NCI-H146 treated with DMSO at 0.1 percent for 48 hours (cell line): ENCODE measurements around the gene C1orf21.

Experiments
- DNase-seq: peaks from one replicate; lab custom pipeline; 2025; ENCODE audit not compliant: unreplicated experiment; lab: John Stamatoyannopoulos, UW

Gene C1orf21

DNA sequence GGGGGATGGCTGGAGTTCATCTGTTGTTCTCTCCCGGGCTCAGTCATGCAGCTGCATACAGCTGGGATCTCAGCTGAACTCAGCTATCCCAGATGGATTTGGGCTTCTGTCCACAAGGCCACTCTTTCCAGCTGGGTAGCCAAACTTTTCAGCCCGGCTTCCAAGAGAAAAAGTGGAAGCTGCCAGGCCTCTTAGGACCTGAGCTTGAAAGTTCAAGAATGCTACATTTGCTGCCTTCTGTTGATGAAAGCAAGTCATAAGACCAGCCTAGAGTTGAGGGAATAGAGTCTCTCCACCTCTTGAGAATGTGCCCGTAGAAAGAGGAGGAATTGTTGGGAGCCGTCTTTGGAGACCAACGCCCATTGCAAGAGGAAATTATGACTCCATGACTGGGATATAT lies 95.3 kb downstream of the C1orf21 start:
- DNase-seq = no peak

DNA sequence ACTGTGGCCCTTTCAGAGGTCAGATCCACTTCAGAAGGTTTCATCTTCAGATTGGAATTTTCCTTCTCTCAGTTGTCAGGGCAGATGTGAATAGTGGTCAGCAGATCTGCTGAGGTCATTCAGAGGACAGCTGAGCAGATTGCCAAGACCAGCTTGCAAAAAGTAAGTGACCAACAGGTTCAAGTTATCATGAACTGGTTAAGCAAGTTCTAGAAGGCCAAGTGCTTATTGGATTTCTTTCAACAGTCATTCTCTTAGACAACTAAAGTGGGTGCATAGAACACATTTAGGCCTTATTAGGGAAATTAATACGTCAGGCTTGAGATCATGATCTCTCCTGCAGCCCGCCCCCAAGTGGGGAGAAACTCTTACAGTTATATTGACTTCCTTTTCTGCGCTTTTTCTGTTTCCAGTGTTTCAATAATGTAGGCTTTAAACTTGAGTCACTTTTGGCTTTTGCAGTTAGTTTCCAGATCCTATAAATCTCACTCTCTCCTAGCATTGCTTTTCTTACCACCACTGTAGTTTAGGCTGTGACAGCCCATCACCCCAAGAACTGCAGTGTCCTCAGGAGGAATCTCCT lies 96.4 kb downstream of the C1orf21 start:
- no peak for DNase-seq

GRCh38 chr1:184485751-184486723 lies 99.2 kb downstream of the C1orf21 start:
- DNase-seq = no peak

DNA sequence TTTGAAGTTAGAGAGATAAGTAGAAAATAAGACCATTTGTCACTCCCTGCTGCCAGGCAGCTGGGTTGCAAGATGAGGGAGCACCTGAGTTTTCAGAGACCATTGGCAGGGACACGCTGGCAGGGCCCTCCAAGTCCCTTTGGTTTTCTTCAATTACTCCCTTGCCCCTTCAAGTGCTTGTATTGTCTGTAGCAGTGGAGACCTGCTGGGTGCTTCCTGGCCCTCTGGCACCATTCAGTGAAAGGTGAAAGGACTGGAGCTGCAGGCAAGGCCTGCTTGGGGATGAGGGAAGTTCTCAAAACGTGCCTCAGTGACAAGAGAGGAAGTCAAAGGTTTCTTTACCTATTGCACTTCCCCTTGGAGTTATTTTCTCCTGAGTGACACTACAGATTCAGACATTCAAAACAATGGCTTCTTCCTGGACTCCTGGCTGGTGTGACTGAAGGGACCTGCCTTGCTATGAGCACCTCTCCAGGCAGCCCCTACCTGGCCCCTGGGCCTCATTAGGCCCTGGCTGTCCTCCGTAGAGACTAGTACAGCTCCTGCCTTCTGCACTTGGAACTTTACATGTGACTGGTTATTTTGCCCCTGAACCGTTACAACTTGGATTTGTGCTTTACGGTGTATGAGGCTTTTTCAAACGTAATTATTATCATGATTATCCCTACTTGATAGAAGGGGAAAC lies 100.1 kb downstream of the C1orf21 start:
- DNase-seq = no peak

DNA sequence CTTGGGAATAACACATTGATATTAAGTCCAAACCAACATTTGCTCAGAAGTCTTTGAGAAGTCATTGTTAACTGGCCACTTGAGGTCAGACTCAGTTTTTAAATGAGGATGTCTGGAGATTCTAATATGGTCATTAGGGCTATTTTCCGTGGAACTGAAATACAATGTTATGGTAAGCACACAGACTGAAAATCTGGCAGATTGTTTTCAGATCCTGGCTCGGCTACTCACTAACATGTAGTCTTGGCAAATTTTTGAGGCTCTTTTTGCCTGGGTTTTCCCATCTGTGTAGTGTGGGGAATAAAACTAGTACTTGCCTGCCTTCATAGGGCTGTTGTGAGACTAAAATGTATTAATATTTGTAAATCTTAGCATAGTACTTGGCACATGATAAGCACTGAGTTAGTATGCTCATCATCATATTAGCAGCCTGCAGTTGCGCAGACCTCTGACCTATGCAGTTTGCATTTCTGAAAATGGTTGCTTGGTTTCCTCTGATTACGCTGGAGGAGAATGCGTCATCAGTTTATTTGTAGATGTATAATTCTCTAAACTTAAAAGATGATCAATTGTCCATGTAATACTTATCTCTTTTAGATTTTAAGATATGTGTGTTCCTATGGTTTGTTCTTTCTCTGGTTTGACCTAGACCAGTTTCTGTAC lies 100.8 kb downstream of the C1orf21 start:
- no peak for DNase-seq

DNA sequence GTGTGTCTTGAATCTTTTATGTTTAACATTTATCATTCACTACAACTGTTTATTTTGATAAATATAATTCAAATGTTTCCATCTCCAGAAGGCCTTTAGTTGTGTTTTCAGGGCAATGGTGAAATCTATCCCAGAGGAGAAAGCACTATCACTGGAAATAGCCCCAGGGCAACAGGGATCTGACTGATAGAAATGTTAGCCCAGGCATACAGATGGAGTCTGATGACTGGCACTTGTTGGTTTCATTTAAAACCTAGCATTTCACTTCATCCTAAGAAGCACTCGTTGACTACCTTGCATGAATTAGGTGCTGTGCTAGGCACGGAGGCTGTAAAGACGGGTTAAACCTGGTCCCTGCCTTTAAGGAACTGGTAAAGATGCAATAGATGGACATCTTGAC lies 103.1 kb downstream of the C1orf21 start:
- DNase-seq = peak; percentile 20

DNA sequence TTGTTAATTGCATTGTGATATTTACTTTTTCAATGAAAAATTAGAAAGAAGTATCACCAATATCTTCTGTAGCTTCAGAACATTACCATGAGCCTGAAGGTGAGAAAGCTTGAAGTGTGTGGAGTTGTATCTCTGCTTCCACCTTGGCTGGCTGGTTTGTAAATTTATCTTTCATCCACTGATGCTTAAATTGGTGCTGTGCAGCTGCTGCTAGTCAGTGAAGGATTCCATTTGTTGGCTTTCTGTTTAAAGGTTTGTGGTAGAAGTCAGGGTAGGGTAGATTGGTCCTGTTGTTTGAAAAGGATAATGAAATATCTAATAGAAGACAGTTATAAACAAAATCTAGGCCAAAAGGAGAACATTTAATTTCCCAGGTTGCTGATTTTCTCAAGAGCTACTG lies 105.7 kb downstream of the C1orf21 start:
- DNase-seq = peak; percentile 28

- no peak for DNase-seq
These were observed 107.2 kb downstream of the C1orf21 start for GRCh38 chr1:184493987-184494388.

DNA sequence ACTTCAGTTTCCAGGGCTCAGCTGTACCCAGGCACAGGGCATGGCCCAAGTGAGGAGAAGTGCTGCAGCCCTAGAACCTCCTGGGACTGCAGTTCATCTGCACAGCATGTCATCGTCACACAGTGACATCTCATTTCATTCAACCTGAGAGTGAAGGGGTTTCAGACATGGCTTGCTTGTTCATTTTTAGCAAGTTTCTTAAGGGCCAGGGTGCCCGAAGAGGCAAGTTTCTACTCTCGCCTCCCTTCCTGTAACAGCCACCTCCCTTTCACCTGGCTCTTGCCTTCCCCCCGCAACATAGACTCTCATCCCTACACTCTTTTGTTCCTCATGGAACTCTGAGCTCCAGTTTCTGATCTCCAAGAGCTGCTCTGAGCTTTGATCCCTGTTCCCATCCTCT lies 108.1 kb downstream of the C1orf21 start:
- DNase-seq = no peak

DNA sequence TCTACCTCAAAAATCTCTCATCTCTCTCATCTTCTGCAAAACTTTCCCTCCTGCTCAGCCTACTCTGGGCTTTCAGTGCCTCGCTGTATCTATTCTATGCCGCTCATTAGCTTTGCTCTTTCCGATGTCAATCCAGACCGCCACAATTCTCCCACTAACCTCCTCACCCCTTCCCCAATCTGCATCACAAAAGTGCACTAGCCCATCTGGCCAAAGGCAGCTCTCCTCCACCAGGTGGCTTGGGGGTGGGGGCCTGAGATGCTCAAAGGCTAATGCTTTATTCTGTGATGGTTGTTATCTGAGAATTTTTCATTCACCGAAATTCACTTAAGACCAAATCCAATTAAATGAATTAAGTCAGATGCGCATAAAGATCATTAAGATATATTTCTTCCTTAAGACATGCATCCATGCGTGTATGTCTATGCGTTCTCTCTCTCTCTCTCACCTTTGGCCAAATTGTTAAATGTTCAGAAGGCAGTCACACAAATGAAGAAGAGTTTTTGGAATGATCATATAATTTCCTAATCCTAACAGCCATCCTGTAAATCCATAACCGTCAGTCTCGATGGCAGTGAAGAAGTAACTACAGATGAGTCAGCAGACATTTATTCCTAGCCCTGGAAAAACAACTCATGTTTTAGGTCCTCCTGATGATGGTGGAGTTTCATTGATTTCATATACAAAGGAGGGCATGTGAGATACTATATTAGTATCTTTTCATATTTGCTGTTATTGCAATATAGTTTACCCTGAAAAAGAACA lies 111.3 kb downstream of the C1orf21 start:
- DNase-seq = peak; percentile 27

DNA sequence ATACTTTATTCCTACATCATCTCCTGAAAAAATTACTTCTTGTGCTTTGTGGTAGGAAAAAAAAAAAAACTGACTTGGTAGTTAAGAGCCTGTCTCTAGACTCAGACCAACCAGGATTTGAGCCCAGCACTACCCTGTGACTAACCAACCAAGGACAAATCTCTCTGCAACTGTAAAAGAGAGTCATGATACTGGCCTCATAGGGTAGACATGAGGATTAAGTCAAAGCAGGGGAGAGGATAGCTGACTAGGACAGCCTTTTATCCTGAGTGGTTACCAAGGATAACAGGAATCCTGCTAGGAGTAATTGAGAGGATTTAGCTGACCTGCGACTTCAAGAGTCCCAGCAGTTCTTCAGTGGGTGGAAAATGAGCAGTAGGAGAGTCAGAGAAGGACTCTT lies 112.8 kb downstream of the C1orf21 start:
- no peak for DNase-seq

GRCh38 chr1:184502161-184502560 lies 115.3 kb downstream of the C1orf21 start:
- DNase-seq = peak; percentile 31

- no peak for DNase-seq
These were observed 116.5 kb downstream of the C1orf21 start for GRCh38 chr1:184503221-184503749.

DNA sequence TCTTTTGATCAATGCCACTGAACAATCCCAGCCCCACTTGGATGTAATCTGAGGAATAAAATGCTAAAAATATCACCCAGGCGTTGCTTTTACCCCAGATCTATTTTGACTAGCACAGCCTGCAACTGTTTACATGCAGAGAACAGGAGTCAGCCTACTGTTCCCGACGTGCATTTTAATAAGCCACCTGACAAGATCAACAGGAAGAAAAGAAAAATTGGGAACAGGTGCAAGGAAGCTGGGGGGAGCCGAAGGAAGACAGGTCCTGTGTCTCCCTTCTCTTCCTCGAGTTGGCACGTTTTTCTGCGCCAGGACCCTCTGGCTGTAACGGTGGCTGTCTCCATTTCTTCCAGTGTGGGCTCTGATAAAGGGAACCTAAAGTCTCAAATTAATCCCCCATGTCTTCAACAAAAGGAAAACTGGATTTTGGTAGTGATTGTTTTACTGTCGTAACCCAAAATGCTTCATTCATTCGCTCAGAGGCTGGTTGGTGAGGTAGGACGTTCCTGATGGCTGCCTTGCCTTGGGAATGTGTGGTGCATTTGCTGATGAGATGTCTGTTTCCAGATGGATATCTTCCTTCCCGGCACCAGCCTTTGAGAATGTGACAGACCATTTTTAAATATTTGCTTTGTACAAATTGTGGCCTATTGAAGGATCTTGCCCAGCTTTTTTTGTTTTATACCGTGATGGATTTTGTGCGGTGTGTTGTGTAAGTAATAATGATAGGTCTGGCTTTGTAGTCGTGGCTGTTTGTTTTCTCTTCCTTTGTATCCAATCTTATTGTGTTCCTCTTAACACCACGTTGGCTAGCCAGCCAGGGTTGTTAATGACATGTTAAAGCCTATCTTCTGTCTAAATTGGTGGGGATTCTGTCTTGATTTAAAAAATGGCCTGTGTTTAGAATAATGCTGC lies 117.5 kb downstream of the C1orf21 start:
- DNase-seq = peak; percentile 87

- DNase-seq = no peak
These were observed 118.1 kb downstream of the C1orf21 start for GRCh38 chr1:184504955-184505338.

- DNase-seq = no peak
These were observed 119.7 kb downstream of the C1orf21 start for GRCh38 chr1:184506481-184506880.

- no peak for DNase-seq
These were observed 120.3 kb downstream of the C1orf21 start for GRCh38 chr1:184507165-184507564.

- no peak for DNase-seq
These were observed 120.9 kb downstream of the C1orf21 start for GRCh38 chr1:184507604-184508280.

DNA sequence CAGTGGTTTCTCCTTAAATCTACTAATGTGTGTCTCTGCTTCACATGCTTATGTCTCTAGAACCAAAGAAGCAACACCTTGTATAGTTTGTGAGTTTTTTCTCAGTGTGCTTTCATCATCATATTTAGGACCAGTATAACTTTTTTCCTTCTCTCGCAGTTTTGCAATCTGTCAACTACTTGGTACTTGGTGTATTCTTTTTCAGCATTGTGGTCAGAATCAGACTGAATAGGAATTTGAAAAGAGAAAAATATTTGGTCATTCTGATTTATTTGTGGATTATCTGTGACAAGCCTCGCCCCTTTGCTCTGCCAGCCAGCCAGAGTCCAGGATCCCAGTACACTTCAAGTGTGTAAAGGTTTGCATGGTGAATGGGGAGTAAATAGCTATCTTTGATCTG lies 122.3 kb downstream of the C1orf21 start:
- no peak for DNase-seq
